ENCODE measurements around the gene ABLIM1. TPM values are rescaled to one million over a fixed set of nuclear protein-coding genes. Genes with fewer than 3 reads are reported as not detected.

ABLIM1 gene
- total and polyA plus RNA-seq, 2 of the 13 experiments (the other 11 are each of a cell fraction or from before 2014, with no cell fraction given): 59.4 to 92.7 TPM

DNA sequence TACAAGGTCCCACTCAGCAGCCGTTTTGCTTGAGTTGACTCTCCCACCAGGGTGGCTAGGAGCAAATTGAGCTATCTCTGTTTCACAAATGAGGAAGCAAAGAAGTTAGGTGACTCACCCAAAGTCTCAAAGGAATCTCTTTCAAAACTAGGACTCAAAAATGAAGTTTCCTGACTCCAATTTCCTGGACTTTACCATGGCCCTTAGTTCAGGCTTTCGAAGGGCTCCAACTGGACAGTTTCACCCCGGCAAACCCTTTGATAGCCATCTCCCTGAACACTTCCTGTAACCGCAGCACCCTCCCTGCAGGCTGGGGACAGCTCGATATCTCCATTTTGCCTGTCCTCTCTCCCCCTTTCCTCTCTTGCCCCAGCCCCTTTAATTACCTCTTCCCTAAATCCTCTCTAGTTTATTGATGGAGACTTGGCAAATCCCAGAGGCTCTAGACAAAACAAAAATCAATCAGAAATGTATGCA lies 249.1 kb downstream of the ABLIM1 start:
- Histone ChIP-seq H2AFZ (ENCODE audit: low read length) (no peak overlapping the region), H3K4me2 (ENCODE audit: low read depth, low read length) (no peak overlapping the region), H3K9ac (ENCODE audit: insufficient read depth, low read depth, low read length) (no peak overlapping the region), H4K20me1 (ENCODE audit: insufficient read depth, low read length) (no peaks in the 10 kb centered on the region), H3K36me3 (replicated peaks in 1 of 2; ENCODE audit: control insufficient read depth in 1 of 2, insufficient read depth in 2 of 2, low read length in 2 of 2) (no peaks in the 10 kb centered on the region), H3K4me3 (replicated peaks in 1 of 3; ENCODE audit: insufficient read depth in 1 of 3, low read depth in 2 of 3, low read length in 3 of 3) (no peak overlapping the region), H3K27me3 (ENCODE audit: control insufficient read depth in 1 of 2, insufficient read depth in 2 of 2, low read length in 2 of 2) (peaks cover 9 to 33% of the 10 kb centered on the region in 2 experiments; a peak in 4 of 5 replicates), H3K27ac (ENCODE audit: extremely low read length, insufficient read depth, low read length) (no peak overlapping the region), H3K9me3 (ENCODE audit: low read length) (no peaks in the 10 kb centered on the region), H3K4me1 (ENCODE audit: insufficient read depth, low read length) (no peaks in the 10 kb centered on the region), H3K79me2 (ENCODE audit: insufficient read depth, low read length) (no peaks in the 10 kb centered on the region)
- ATAC-seq (no peak), FAIRE-seq (no peak), DNase-seq (ENCODE audit: low spot score) (no peak)
- in situ Hi-C loops (cut with HindIII; ENCODE audit: extremely low pct_ligation_motif_present, low pct_unique_long_range_greater_than_20kb) (no loop called here), intact Hi-C loops (cut with micrococcal nuclease; ENCODE audit: unreplicated experiment) (no loop called here)
- ChIA-PET POLR2A (no interaction called here), CTCF (ENCODE audit: low intra/inter-chr PET ratio, low total read pairs) (no interaction called here)
- no TSS peak for BruUV-seq (replicated peaks)
- TF ChIP-seq, protein P1, sequence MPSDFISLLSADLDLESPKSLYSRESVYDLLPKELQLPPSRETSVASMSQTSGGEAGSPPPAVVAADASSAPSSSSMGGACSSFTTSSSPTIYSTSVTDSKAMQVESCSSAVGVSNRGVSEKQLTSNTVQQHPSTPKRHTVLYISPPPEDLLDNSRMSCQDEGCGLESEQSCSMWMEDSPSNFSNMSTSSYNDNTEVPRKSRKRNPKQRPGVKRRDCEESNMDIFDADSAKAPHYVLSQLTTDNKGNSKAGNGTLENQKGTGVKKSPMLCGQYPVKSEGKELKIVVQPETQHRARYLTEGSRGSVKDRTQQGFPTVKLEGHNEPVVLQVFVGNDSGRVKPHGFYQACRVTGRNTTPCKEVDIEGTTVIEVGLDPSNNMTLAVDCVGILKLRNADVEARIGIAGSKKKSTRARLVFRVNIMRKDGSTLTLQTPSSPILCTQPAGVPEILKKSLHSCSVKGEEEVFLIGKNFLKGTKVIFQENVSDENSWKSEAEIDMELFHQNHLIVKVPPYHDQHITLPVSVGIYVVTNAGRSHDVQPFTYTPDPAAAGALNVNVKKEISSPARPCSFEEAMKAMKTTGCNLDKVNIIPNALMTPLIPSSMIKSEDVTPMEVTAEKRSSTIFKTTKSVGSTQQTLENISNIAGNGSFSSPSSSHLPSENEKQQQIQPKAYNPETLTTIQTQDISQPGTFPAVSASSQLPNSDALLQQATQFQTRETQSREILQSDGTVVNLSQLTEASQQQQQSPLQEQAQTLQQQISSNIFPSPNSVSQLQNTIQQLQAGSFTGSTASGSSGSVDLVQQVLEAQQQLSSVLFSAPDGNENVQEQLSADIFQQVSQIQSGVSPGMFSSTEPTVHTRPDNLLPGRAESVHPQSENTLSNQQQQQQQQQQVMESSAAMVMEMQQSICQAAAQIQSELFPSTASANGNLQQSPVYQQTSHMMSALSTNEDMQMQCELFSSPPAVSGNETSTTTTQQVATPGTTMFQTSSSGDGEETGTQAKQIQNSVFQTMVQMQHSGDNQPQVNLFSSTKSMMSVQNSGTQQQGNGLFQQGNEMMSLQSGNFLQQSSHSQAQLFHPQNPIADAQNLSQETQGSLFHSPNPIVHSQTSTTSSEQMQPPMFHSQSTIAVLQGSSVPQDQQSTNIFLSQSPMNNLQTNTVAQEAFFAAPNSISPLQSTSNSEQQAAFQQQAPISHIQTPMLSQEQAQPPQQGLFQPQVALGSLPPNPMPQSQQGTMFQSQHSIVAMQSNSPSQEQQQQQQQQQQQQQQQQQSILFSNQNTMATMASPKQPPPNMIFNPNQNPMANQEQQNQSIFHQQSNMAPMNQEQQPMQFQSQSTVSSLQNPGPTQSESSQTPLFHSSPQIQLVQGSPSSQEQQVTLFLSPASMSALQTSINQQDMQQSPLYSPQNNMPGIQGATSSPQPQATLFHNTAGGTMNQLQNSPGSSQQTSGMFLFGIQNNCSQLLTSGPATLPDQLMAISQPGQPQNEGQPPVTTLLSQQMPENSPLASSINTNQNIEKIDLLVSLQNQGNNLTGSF (CRISPR knock-in tag; IDR thresholded peaks at IDR 0.05): no peak
- no peak for TF ChIP-seq ZNF335 (CRISPR knock-in tag; IDR thresholded peaks at IDR 0.05)
- no peak for TF ChIP-seq U2AF1 (optimal IDR thresholded peaks at IDR 0.05; ENCODE audit: low read depth, low read length)
- no peak for TF ChIP-seq PRPF4 (IDR thresholded peaks at IDR 0.05; ENCODE audit: low read depth, low read length, poor library complexity, severe bottlenecking)
- TF ChIP-seq, protein P2, sequence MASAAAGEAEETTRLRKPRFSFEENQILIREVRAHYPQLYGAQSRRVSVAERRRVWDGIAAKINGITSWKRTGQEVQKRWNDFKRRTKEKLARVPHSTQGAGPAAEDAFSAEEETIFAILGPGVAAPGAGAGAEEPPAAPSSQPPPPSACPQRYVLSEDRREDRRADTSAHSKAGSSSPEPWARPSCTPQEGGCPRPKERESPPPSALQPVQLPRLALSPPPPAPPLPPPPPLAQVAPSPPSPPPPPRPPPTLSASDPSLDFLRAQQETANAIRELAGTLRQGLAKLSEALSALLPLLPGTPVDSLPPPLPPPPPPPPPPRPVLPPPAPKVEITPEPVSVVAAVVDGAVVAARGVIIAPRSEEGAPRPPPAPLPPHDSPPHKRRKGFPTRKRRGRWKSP (CRISPR knock-in tag; IDR thresholded peaks at IDR 0.05): no peak
- no peak for TF ChIP-seq HOXA7 (CRISPR knock-in tag; IDR thresholded peaks at IDR 0.05)
- TF ChIP-seq ZNF44 (CRISPR knock-in tag; IDR thresholded peaks at IDR 0.05): no peak
- no peak for TF ChIP-seq REPIN1 (CRISPR knock-in tag; IDR thresholded peaks at IDR 0.05; ENCODE audit: borderline replicate concordance, low read depth)
- no peak for TF ChIP-seq ZSCAN9 (CRISPR knock-in tag; IDR thresholded peaks at IDR 0.05; ENCODE audit: borderline replicate concordance)
- TF ChIP-seq ZNF83 (CRISPR knock-in tag; IDR thresholded peaks at IDR 0.05; ENCODE audit: borderline replicate concordance): no peak
- no peak for TF ChIP-seq TEF (CRISPR knock-in tag; IDR thresholded peaks at IDR 0.05)
- TF ChIP-seq, protein P3, sequence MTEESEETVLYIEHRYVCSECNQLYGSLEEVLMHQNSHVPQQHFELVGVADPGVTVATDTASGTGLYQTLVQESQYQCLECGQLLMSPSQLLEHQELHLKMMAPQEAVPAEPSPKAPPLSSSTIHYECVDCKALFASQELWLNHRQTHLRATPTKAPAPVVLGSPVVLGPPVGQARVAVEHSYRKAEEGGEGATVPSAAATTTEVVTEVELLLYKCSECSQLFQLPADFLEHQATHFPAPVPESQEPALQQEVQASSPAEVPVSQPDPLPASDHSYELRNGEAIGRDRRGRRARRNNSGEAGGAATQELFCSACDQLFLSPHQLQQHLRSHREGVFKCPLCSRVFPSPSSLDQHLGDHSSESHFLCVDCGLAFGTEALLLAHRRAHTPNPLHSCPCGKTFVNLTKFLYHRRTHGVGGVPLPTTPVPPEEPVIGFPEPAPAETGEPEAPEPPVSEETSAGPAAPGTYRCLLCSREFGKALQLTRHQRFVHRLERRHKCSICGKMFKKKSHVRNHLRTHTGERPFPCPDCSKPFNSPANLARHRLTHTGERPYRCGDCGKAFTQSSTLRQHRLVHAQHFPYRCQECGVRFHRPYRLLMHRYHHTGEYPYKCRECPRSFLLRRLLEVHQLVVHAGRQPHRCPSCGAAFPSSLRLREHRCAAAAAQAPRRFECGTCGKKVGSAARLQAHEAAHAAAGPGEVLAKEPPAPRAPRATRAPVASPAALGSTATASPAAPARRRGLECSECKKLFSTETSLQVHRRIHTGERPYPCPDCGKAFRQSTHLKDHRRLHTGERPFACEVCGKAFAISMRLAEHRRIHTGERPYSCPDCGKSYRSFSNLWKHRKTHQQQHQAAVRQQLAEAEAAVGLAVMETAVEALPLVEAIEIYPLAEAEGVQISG (CRISPR knock-in tag; IDR thresholded peaks at IDR 0.05): no peak
- TF ChIP-seq ZNF644 (CRISPR knock-in tag; IDR thresholded peaks at IDR 0.05; ENCODE audit: low read depth): no peak
- WGBS (ENCODE audit: low lambda C conversion rate): 16% methylated on average over 5 of the region's 5 CpGs

All from HepG2 (cell line).